Hepatic stellate cell (primary cell): Measurements from ENCODE around the gene DLGAP1.
"Not testable (repeated sequence)": the region's sequence is repeated elsewhere in the genome, so short reads cannot be mapped to it uniquely, and the experiment has no call there.

Source experiments
- DNase-seq: peaks from one replicate; pipeline ENCODE4 v3.0.0; 2011; ENCODE audit warnings: low spot score

Gene DLGAP1

GRCh38 chr18:4077721-4078120, 377.4 kb downstream of the DLGAP1 start:
- DNase-seq, result no peak

- DNase-seq, result no peak
Measured at GRCh38 chr18:4077204-4077603, 377.9 kb downstream of the DLGAP1 start.

DNA sequence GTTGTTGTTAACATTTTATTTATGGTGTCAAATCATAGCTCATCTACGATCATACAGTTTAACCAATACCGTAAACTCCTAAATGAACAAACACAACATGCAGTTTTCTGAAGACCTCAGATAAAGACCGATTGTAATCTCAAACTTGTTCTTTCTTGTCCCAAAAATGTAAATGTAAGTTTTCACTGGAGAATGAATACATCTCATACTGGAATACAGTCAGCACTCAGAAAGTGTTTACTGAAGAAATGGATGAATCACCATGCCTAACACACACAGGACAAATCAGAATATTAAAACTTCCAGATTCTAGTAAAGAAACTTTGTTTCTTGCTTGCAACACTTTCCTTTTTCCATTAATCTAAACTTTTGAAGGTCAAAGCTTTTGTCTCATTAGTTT, 380.5 kb downstream of the DLGAP1 start:
- no peak for DNase-seq

DNA sequence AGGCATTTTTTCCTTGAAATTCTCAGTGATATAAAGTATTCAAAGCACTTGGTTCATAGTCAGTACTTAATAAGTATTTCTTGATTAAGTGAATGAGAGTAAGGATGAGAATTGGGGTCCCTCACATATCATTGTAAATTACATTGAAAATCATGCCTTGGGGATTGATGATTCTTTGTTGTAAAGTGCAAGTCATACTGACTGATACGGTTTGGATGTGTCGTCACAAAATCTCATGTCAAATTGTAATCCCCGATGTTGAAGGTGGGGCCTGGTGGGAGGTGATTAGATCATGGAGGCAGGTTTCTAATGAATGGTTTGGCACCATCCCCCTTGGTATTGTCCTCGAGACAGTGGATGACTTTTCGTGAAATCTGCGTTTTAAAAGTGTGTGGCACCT, 385.9 kb downstream of the DLGAP1 start:
- DNase-seq, result no peak

GRCh38 chr18:4068552-4069158, 386.5 kb downstream of the DLGAP1 start:
- DNase-seq, result peak; percentile 8

- no peak for DNase-seq
Measured at GRCh38 chr18:4063545-4063944, 391.6 kb downstream of the DLGAP1 start.

DNA sequence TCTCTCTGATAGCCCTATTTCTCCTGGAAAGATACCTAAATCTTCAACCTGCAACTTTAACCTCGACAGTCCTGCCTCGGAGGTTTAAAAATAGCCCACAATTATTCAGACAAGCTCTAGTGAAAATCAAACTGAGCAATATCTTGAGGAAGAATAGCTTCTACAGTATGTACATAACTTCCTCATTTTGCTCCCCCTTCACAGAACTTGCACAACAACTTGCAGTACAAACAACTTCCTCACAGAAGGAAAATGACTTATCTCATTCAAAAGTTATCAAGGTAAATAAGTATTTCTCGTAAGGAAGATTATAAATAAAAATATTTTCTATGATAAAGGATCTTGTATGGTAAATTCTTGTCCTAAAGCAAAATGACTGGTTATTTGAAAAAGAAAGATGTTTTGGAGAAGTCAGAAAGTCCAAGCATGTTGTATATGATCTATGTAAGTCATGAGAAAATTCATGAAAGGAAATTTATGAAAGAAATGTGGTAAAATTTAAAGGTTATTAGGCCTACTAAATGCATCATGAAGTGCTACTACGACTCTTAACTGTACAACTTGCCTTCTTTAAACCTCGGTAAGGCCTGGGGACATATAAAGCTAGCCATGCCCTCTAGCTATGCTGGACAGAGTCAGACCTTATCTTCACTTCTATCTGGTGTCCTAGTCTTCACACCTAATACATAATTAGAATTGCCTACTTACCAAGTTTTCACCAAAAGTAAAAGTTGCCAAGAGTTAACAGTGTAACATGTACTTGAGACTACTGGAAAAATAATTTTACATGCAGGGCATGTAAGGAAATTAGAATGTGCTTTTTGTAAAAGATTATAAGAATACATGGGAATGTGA, 394.5 kb downstream of the DLGAP1 start:
- no peak for DNase-seq

DNA sequence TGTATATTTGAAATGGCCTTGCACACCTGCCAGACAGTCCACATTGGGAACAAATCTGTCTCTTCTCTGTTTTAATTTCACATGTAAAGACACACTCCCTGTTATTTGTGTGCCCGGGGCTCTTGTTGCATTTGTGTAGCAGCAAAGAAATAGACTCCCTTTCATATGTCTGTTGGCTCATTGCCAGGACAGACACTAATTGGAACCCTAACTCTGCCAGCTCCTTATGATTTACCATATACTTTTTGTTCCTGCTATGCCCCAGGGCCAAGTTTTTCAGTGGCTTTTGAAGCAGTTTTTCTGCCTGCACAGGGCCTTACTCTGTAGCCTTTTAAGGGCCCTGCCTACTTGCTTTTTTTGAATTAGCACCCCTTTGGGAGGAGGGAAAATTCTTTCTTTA, 396.9 kb downstream of the DLGAP1 start:
- DNase-seq, result no peak

DNA sequence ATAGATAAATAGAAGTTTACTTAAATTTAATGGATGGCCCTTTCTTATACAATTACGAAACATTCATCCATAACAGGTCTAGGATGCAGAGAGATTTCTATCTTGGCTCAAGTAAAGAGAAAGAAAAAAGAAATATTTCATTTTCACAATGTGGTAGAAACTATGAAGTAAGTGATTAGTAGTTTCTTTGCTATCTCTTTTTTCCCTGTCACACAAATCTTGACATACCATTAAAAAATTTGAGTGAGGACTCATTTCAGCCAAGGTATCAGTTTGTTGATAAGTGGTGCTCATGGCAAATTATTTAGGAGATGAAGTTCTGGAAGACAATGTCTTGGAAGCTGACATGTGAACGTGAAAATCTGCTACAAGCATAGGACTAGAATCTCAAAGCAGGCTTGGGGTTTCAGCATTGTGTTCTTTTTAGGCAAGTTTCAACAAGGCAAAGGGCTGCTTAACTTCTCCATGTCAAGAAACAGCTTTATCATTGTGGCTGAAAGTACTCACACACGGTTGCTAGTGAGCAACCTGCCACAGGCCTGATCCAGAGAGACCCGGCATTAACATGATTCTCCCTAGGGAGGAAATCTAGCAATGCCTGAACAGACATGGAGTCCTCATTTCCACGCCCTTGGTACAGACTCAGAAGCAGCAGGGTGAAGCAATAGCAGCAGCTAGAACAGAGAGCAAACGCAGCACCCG, 414.6 kb downstream of the DLGAP1 start:
- no peak for DNase-seq

DNA sequence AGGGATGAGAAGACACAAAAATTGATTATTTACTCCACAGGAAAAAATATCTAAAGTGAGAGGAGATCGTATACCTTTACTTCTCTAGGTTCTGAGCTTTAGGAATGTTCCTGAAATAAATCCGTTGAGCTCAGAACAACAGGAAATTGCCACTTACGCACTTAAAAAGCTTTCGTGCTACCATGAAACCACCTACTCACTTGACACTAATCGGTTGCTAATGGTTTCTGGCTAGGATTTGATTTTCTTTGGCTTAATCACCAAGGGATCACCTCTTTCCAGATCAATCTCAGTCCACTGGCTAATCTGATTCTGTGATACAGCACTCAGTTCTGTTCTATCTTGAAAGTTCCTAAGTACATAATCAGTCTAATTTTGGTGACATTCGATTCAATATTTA, 419.6 kb downstream of the DLGAP1 start:
- no peak for DNase-seq

DNA sequence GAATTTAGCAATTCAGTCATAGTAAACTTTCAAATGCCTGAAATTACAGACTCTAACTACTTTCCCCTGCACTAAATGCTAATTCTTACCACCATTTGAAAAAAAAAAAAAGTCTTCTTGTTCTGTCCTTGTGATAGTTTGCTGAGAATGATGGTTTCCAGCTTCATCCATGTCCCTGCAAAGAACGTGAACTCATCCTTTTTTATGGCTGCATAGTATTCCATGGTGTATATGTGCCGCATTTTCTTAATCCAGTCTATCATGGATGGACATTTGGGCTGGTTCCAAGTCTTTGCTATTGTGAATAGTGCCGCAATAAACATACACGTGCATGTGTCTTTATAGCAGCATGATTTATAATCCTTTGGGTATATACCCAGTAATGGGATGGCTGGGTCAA, 420.3 kb downstream of the DLGAP1 start:
- not testable (repeated sequence) for DNase-seq

- DNase-seq, result no peak
Measured at GRCh38 chr18:4026542-4026941, 428.6 kb downstream of the DLGAP1 start.

- no peak for DNase-seq
Measured at GRCh38 chr18:4024702-4025101, 430.4 kb downstream of the DLGAP1 start.

DNA sequence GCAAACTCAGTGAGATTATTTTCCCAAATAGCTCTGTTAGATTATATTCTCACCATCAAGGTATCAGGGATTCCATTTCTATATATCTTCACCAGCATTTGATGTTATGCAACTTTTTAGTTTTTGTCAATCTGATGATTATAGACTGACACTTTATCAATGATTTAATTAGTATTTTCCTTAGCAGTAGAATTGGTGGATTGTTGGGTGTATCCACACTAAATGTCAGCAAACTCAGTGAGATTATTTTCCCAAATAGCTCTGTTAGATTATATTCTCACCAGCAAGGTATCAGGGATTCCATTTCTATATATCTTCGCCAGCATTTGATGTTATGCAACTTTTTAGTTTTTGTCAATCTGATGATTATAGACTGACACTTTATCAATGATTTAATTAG, 432.4 kb downstream of the DLGAP1 start:
- not testable (repeated sequence) for DNase-seq

GRCh38 chr18:4020026-4020425, 435.1 kb downstream of the DLGAP1 start:
- no peak for DNase-seq

GRCh38 chr18:4017480-4017879, 437.6 kb downstream of the DLGAP1 start:
- no peak for DNase-seq

GRCh38 chr18:4016391-4017049, 438.6 kb downstream of the DLGAP1 start:
- no peak for DNase-seq

DNA sequence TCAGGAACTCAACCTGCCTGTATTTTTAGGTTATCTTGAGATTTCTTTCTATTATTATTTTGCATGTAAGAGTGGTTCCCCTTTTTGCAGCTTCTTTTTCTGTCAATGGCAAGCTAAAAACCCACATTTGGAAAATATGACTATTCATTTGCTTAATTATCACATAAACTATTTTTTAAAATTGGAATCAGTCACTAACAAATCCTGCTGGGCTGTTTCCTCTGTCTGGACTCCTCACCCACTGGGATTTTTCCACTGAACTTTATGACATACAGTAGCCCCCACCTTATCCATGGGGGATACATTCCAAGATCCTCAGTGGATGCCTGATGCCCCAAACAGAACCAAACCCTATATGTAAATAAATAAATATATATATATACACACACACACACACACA, 447.3 kb downstream of the DLGAP1 start:
- no peak for DNase-seq

DNA sequence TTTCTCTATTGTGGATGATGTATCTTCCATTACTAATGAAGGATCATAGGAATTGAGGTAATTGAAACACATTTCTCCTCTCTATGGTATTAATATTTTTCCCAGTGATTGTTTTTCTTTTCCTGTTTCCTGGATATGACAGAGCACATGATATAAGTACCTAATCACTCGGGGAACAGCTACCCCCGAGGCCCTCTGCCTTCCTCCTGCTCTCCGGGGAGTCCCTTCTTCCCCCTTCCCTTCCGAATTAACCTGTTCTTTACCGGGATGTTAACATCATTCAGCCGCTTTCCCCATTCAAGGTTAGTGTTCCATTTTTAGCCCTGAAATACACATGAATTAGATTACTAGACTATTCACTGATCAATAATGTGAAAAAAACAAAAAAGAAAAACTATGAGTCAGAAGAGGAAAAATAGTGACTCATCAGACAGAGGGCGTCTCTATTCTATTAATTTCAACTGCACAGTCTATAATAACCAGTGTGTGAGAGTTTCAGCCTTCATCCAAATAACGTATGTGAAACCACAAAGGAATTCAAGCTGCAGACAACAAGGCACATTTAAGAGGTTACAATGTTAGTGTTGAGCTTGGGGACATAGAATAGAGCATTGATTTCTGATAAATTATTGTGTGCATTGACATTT, 450.8 kb downstream of the DLGAP1 start:
- no peak for DNase-seq

DNA sequence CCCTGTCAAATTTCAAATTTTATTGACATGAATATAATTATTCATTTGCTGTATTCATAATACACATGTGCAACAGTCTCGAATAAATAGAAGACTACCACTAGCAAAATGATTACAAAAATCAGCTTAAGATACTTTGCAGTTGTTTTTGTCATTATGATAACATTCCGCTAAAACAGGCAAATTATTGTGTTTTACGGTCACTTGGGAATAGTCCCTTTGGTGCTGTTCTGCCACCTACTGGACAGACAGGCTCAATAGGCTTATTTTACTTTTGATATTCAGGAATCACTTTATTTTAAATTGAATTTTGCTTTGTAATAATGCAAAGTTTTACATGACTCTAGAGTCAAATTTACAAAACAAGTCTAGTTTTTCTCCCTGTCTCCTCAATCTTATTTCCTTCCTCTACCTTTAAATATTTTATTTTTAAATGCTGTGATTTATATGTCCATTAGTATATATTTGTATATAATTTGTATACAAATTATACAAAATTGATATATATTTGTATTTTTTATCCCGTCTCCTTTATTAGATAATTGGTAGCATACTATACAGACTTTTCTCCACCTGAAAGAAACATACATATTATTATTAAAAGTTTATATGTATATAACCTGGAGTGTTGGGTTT, 456.3 kb downstream of the DLGAP1 start:
- peak; percentile 7 for DNase-seq

DNA sequence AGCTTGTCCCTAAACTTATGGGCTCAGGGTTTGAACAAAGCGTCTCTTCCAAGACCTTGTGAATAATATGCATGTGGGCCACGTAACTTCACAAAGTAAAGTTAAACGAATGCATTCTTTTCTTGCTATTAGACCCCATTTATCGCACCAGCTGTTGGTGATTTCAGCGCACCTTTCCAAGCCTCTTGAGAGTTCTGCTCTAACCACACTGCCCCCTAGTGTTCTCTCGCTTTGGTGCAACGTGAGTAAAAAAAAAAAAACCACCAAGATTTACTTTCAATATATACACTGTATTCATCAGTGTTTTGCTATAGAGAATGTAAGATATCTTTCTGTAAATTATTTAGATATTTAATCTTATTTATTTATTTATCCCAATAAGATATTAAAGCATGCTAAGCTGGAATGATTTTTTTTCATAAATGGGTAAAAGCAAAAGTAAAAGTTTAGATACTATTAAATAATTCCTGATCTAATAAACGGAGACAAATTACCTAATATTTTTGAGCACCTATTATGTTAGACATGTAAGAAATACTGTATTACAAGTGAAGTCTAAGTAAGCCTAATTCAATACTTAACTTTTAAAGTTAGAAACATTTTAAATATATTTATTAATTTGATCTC, 459.5 kb downstream of the DLGAP1 start:
- no peak for DNase-seq
